Measurements from ENCODE around the gene SELENOH.
A peak's percentile ranks its signal among the peaks of the same experiment; 100 is the strongest.

The SELENOH gene

GRCh38 chr11:57779276-57779675 lies 38.0 kb downstream of the SELENOH start:
- DNase-seq = no peak
- TF ChIP-seq GATA1 (IDR thresholded peaks at IDR 0.05; ENCODE audit: low read depth, low read length) (no peak), POLR2A (IDR thresholded peaks at IDR 0.05; ENCODE audit: low read length) (no peak)

GRCh38 chr11:57781529-57781943 lies 40.2 kb downstream of the SELENOH start:
- DNase-seq = peak; percentile 26 to 27
- TF ChIP-seq POLR2A (IDR thresholded peaks at IDR 0.05; ENCODE audit: low read length) = no peak
- no peak for TF ChIP-seq GATA1 (IDR thresholded peaks at IDR 0.05; ENCODE audit: low read depth, low read length)

- TF ChIP-seq GATA1 (IDR thresholded peaks at IDR 0.05; ENCODE audit: low read depth, low read length) (no peak), POLR2A (IDR thresholded peaks at IDR 0.05; ENCODE audit: low read length) (no peak)
- no peak for DNase-seq
These were observed 43.8 kb downstream of the SELENOH start for GRCh38 chr11:57785072-57785471.

- no peak for DNase-seq
- TF ChIP-seq GATA1 (IDR thresholded peaks at IDR 0.05; ENCODE audit: low read depth, low read length) = no peak
- no peak for TF ChIP-seq POLR2A (IDR thresholded peaks at IDR 0.05; ENCODE audit: low read length)
These were observed 45.1 kb downstream of the SELENOH start for GRCh38 chr11:57786436-57786835.

GRCh38 chr11:57787006-57787604 lies 45.8 kb downstream of the SELENOH start:
- no peak for DNase-seq
- no peak for TF ChIP-seq POLR2A (IDR thresholded peaks at IDR 0.05; ENCODE audit: low read length)
- TF ChIP-seq GATA1 (IDR thresholded peaks at IDR 0.05; ENCODE audit: low read depth, low read length) = no peak

- TF ChIP-seq GATA1 (IDR thresholded peaks at IDR 0.05; ENCODE audit: low read depth, low read length) (no peak), POLR2A (IDR thresholded peaks at IDR 0.05; ENCODE audit: low read length) (no peak)
These were observed 46.8 kb downstream of the SELENOH start for GRCh38 chr11:57787920-57788702.

GRCh38 chr11:57788703-57789088 lies 47.4 kb downstream of the SELENOH start:
- no peak for TF ChIP-seq POLR2A (IDR thresholded peaks at IDR 0.05; ENCODE audit: low read length)
- TF ChIP-seq GATA1 (IDR thresholded peaks at IDR 0.05; ENCODE audit: low read depth, low read length) = no peak
- no peak for DNase-seq

More at GRCh38 chr11:57787920-57788702, 46.8 kb downstream of the SELENOH start:
- no peak for DNase-seq

GRCh38 chr11:57791321-57792059 lies 50.2 kb downstream of the SELENOH start:
- DNase-seq = no peak
- TF ChIP-seq GATA1 (IDR thresholded peaks at IDR 0.05; ENCODE audit: low read depth, low read length) (no peak), POLR2A (IDR thresholded peaks at IDR 0.05; ENCODE audit: low read length) (no peak)

- TF ChIP-seq GATA1 (IDR thresholded peaks at IDR 0.05; ENCODE audit: low read depth, low read length) (no peak), POLR2A (IDR thresholded peaks at IDR 0.05; ENCODE audit: low read length) (no peak)
- DNase-seq = peak; percentile 41 to 69
These were observed 50.8 kb downstream of the SELENOH start for GRCh38 chr11:57792060-57792541.

- no peak for TF ChIP-seq GATA1 (IDR thresholded peaks at IDR 0.05; ENCODE audit: low read depth, low read length)
- TF ChIP-seq POLR2A (IDR thresholded peaks at IDR 0.05; ENCODE audit: low read length) = no peak
- DNase-seq = no peak
These were observed 51.6 kb downstream of the SELENOH start for GRCh38 chr11:57792870-57793269.

Measured in erythroblast (primary cell).